ENCODE results near the gene UNC13B. TPM values are rescaled to one million over a fixed set of nuclear protein-coding genes. Genes with fewer than 3 reads are reported as not detected.

Gene UNC13B
- total RNA-seq, 2 experiments from 2014 or later: 0.12 to 0.25 TPM

GRCh38 chr9:35367451-35367850 is 205.6 kb downstream of the UNC13B start:
- Mint-ChIP-seq H3K27me3 (no peaks in the 10 kb centered on the region), H3K4me1 (no peaks in the 10 kb centered on the region), H3K9me3 (no peaks in the 10 kb centered on the region), H3K36me3 (ENCODE audit: low read depth) (no peaks in the 10 kb centered on the region), H3K27ac (no peak overlapping the region), H3K4me3 (no peak overlapping the region)
- CTCF ChIA-PET: no interaction called here
- no peak for DNase-seq
- POLR2A ChIA-PET: no interaction called here

GRCh38 chr9:35370241-35370640 is 208.4 kb downstream of the UNC13B start:
- no peaks in the 10 kb centered on the region for H3K9me3 Mint-ChIP-seq
- H3K27me3 Mint-ChIP-seq: no peaks in the 10 kb centered on the region
- POLR2A ChIA-PET: no interaction called here
- CTCF ChIA-PET: interaction anchor here (0.9 kb wide), 1 partner anchor 17 kb away, joined by 4 read pairs; no protein-coding TSS in a partner anchor
- no peak overlapping the region for H3K4me3 Mint-ChIP-seq
- H3K4me1 Mint-ChIP-seq: no peaks in the 10 kb centered on the region
- H3K36me3 Mint-ChIP-seq (ENCODE audit: low read depth): no peaks in the 10 kb centered on the region
- no peak for DNase-seq
- no peak overlapping the region for H3K27ac Mint-ChIP-seq

GRCh38 chr9:35374436-35374835 is 212.6 kb downstream of the UNC13B start:
- Mint-ChIP-seq H3K4me1 (no peaks in the 10 kb centered on the region), H3K27me3 (no peaks in the 10 kb centered on the region), H3K4me3 (no peak overlapping the region), H3K9me3 (no peaks in the 10 kb centered on the region), H3K36me3 (ENCODE audit: low read depth) (no peaks in the 10 kb centered on the region), H3K27ac (no peak overlapping the region)
- ChIA-PET POLR2A (no interaction called here), CTCF (interaction anchor here (0.7 kb wide), 1 partner anchor 91 kb away, joined by 4 read pairs; no protein-coding TSS in a partner anchor)
- DNase-seq: no peak

- Mint-ChIP-seq H3K4me3 (no peak overlapping the region), H3K27me3 (no peaks in the 10 kb centered on the region), H3K36me3 (ENCODE audit: low read depth) (no peaks in the 10 kb centered on the region), H3K27ac (no peak overlapping the region), H3K9me3 (no peaks in the 10 kb centered on the region), H3K4me1 (no peaks in the 10 kb centered on the region)
- ChIA-PET CTCF (interaction anchor here (0.7 kb wide), 1 partner anchor 90 kb away, joined by 4 read pairs; no protein-coding TSS in a partner anchor), POLR2A (no interaction called here)
- DNase-seq: no peak
Observed at GRCh38 chr9:35374910-35375309, 213.1 kb downstream of the UNC13B start.

- POLR2A ChIA-PET: no interaction called here
- CTCF ChIA-PET: no interaction called here
- no peak overlapping the region for H3K27ac Mint-ChIP-seq
Observed at GRCh38 chr9:35380039-35380438, 218.2 kb downstream of the UNC13B start.

GRCh38 chr9:35380619-35381018 is 218.8 kb downstream of the UNC13B start:
- CTCF ChIA-PET: no interaction called here
- no peak for DNase-seq

More at GRCh38 chr9:35380039-35380438, 218.2 kb downstream of the UNC13B start:
- H3K27me3 Mint-ChIP-seq: no peaks in the 10 kb centered on the region
- H3K36me3 Mint-ChIP-seq (ENCODE audit: low read depth): no peaks in the 10 kb centered on the region
- H3K4me3 Mint-ChIP-seq: no peak overlapping the region
- H3K4me1 Mint-ChIP-seq: no peaks in the 10 kb centered on the region
- DNase-seq: no peak
- H3K9me3 Mint-ChIP-seq: no peaks in the 10 kb centered on the region

GRCh38 chr9:35385042-35385441 is 223.2 kb downstream of the UNC13B start:
- H3K4me1 Mint-ChIP-seq: no peaks in the 10 kb centered on the region
- ChIA-PET POLR2A (no interaction called here), CTCF (no interaction called here)
- no peaks in the 10 kb centered on the region for H3K9me3 Mint-ChIP-seq
- peaks cover 3% of the 10 kb centered on the region for H3K27me3 Mint-ChIP-seq
- H3K4me3 Mint-ChIP-seq: no peak overlapping the region
- no peak for DNase-seq
- no peak overlapping the region for H3K27ac Mint-ChIP-seq
- H3K36me3 Mint-ChIP-seq (ENCODE audit: low read depth): no peaks in the 10 kb centered on the region

More at GRCh38 chr9:35380619-35381018, 218.8 kb downstream of the UNC13B start:
- H3K27ac Mint-ChIP-seq: no peak overlapping the region
- H3K4me3 Mint-ChIP-seq: no peak overlapping the region
- POLR2A ChIA-PET: no interaction called here
- H3K27me3 Mint-ChIP-seq: no peaks in the 10 kb centered on the region
- H3K4me1 Mint-ChIP-seq: no peaks in the 10 kb centered on the region
- no peaks in the 10 kb centered on the region for H3K36me3 Mint-ChIP-seq (ENCODE audit: low read depth)
- H3K9me3 Mint-ChIP-seq: no peaks in the 10 kb centered on the region

GRCh38 chr9:35395076-35395705 is 233.4 kb downstream of the UNC13B start:
- Mint-ChIP-seq H3K27ac (no peak overlapping the region), H3K4me3 (no peak overlapping the region), H3K36me3 (ENCODE audit: low read depth) (no peaks in the 10 kb centered on the region), H3K27me3 (peaks cover 3% of the 10 kb centered on the region), H3K4me1 (no peaks in the 10 kb centered on the region), H3K9me3 (no peaks in the 10 kb centered on the region)
- CTCF ChIA-PET: no interaction called here
- POLR2A ChIA-PET: no interaction called here
- DNase-seq: no peak

GRCh38 chr9:35395706-35396101 is 233.9 kb downstream of the UNC13B start:
- Mint-ChIP-seq H3K27me3 (peaks cover 3% of the 10 kb centered on the region), H3K27ac (no peak overlapping the region), H3K9me3 (no peaks in the 10 kb centered on the region), H3K4me3 (no peak overlapping the region), H3K36me3 (ENCODE audit: low read depth) (no peaks in the 10 kb centered on the region), H3K4me1 (no peaks in the 10 kb centered on the region)
- POLR2A ChIA-PET: no interaction called here
- DNase-seq: no peak
- CTCF ChIA-PET: no interaction called here

GRCh38 chr9:35396560-35397215 is 234.9 kb downstream of the UNC13B start:
- H3K4me3 Mint-ChIP-seq: no peak overlapping the region
- H3K27me3 Mint-ChIP-seq: peaks cover 3% of the 10 kb centered on the region
- no peaks in the 10 kb centered on the region for H3K4me1 Mint-ChIP-seq
- ChIA-PET POLR2A (no interaction called here), CTCF (interaction anchor here (1.5 kb wide), 1 partner anchor 20 kb away, joined by 3 read pairs; no protein-coding TSS in a partner anchor)
- DNase-seq: no peak
- H3K27ac Mint-ChIP-seq: no peak overlapping the region
- H3K9me3 Mint-ChIP-seq: no peaks in the 10 kb centered on the region
- no peaks in the 10 kb centered on the region for H3K36me3 Mint-ChIP-seq (ENCODE audit: low read depth)

- POLR2A ChIA-PET: no interaction called here
- CTCF ChIA-PET: interaction anchor here (1.5 to 1.7 kb wide), 2 partner anchors 21 to 31 kb away, joined by 3 read pairs; no protein-coding TSS in a partner anchor
- H3K4me3 Mint-ChIP-seq: no peak overlapping the region
- no peak for DNase-seq
- H3K27me3 Mint-ChIP-seq: peaks cover 3% of the 10 kb centered on the region
- H3K9me3 Mint-ChIP-seq: no peaks in the 10 kb centered on the region
- H3K27ac Mint-ChIP-seq: no peak overlapping the region
- H3K4me1 Mint-ChIP-seq: no peaks in the 10 kb centered on the region
- no peaks in the 10 kb centered on the region for H3K36me3 Mint-ChIP-seq (ENCODE audit: low read depth)
Observed at GRCh38 chr9:35397216-35397698, 235.4 kb downstream of the UNC13B start.

GRCh38 chr9:35397923-35398322 is 236.1 kb downstream of the UNC13B start:
- POLR2A ChIA-PET: no interaction called here
- no peak overlapping the region for H3K4me3 Mint-ChIP-seq
- H3K36me3 Mint-ChIP-seq (ENCODE audit: low read depth): no peaks in the 10 kb centered on the region
- H3K9me3 Mint-ChIP-seq: no peaks in the 10 kb centered on the region
- no peak for DNase-seq
- CTCF ChIA-PET: interaction anchor here (1.5 to 1.7 kb wide), 2 partner anchors 21 to 32 kb away, joined by 3 read pairs; no protein-coding TSS in a partner anchor
- no peak overlapping the region for H3K27ac Mint-ChIP-seq
- peaks cover 3% of the 10 kb centered on the region for H3K27me3 Mint-ChIP-seq
- no peaks in the 10 kb centered on the region for H3K4me1 Mint-ChIP-seq

GRCh38 chr9:35398651-35399335 is 237.0 kb downstream of the UNC13B start:
- Mint-ChIP-seq H3K27ac (no peak overlapping the region), H3K4me3 (no peak overlapping the region), H3K9me3 (no peaks in the 10 kb centered on the region), H3K4me1 (no peaks in the 10 kb centered on the region), H3K36me3 (ENCODE audit: low read depth) (no peaks in the 10 kb centered on the region), H3K27me3 (peaks cover 2% of the 10 kb centered on the region)
- no peak for DNase-seq
- ChIA-PET POLR2A (no interaction called here), CTCF (interaction anchor here (0.6 to 1.7 kb wide), 2 partner anchors 33 to 149 kb away, joined by 3 read pairs; no protein-coding TSS in a partner anchor)

Measured in activated CD4-positive, alpha-beta T cell treated with anti-CD3 and anti-CD28 coated beads, Interleukin-2, amount 10 ng/mL, durations not matched to agents 7 days and 5 days (primary cell).